ENCODE data around the gene ATP5F1C. TPM values are rescaled to one million over a fixed set of nuclear protein-coding genes. Genes with fewer than 3 reads are reported as not detected.
"Not testable (repeated sequence)": the region's sequence is repeated elsewhere in the genome, so short reads cannot be mapped to it uniquely, and the experiment has no call there.

The ATP5F1C gene
- total RNA-seq, 1 donor from 2014 or later = 804 TPM

- DNase-seq (ENCODE audit: missing footprints) (no peak), ATAC-seq (peak; percentile 6)
- intact Hi-C loops (cut with DNase I) = loop anchor here (2.0 kb wide), 1 partner anchor 30 kb away; the partner anchor contains the start of gene TAF3
These were observed 786 bp downstream of the ATP5F1C start for GRCh38 chr10:7788639-7789286.

GRCh38 chr10:7789390-7789789 lies 1.4 kb downstream of the ATP5F1C start:
- ATAC-seq (peak; percentile 39), DNase-seq (ENCODE audit: missing footprints) (no peak)
- intact Hi-C loops (cut with DNase I) = loop anchor here (2.0 kb wide), 1 partner anchor 29 kb away; the partner anchor contains the start of gene TAF3

GRCh38 chr10:7792541-7792940 lies 4.6 kb downstream of the ATP5F1C start:
- intact Hi-C loops (cut with DNase I) = no loop called here
- ATAC-seq (no peak), DNase-seq (ENCODE audit: missing footprints) (no peak)

- intact Hi-C loops (cut with DNase I) = no loop called here
- no peak for DNase-seq (ENCODE audit: missing footprints)
- no peak for ATAC-seq
These were observed 6.5 kb downstream of the ATP5F1C start for GRCh38 chr10:7794251-7795026.

GRCh38 chr10:7795605-7796004 lies 7.6 kb downstream of the ATP5F1C start:
- no peak for DNase-seq (ENCODE audit: missing footprints)
- intact Hi-C loops (cut with DNase I) = no loop called here
- peak; percentile 89 for ATAC-seq

- intact Hi-C loops (cut with DNase I) = no loop called here
- DNase-seq (ENCODE audit: missing footprints) (no peak), ATAC-seq (peak; percentile 54)
These were observed 9.6 kb downstream of the ATP5F1C start for GRCh38 chr10:7797582-7797981.

GRCh38 chr10:7802606-7803005 lies 14.6 kb downstream of the ATP5F1C start:
- intact Hi-C loops (cut with DNase I) = no loop called here
- DNase-seq (ENCODE audit: missing footprints) (no peak), ATAC-seq (no peak)

- no peak for ATAC-seq
- intact Hi-C loops (cut with DNase I) = no loop called here
These were observed 16.2 kb downstream of the ATP5F1C start for GRCh38 chr10:7804216-7804615.

GRCh38 chr10:7804741-7805140 lies 16.8 kb downstream of the ATP5F1C start:
- DNase-seq (ENCODE audit: missing footprints) (no peak), ATAC-seq (no peak)
- intact Hi-C loops (cut with DNase I) = no loop called here

More at GRCh38 chr10:7804216-7804615, 16.2 kb downstream of the ATP5F1C start:
- no peak for DNase-seq (ENCODE audit: missing footprints)

- ATAC-seq (no peak), DNase-seq (ENCODE audit: missing footprints) (no peak)
- intact Hi-C loops (cut with DNase I) = no loop called here
These were observed 20.8 kb downstream of the ATP5F1C start for GRCh38 chr10:7808686-7809267.

GRCh38 chr10:7810443-7810842 lies 22.5 kb downstream of the ATP5F1C start:
- ATAC-seq (no peak), DNase-seq (ENCODE audit: missing footprints) (no peak)
- intact Hi-C loops (cut with DNase I) = no loop called here

- DNase-seq (ENCODE audit: missing footprints) (no peak), ATAC-seq (no peak)
- intact Hi-C loops (cut with DNase I) = no loop called here
These were observed 23.0 kb downstream of the ATP5F1C start for GRCh38 chr10:7811000-7811399.

GRCh38 chr10:7811743-7812142 lies 23.8 kb downstream of the ATP5F1C start:
- ATAC-seq; DNase-seq (ENCODE audit: missing footprints); intact Hi-C loops (cut with DNase I): not testable (repeated sequence)

GRCh38 chr10:7813481-7813880 lies 25.5 kb downstream of the ATP5F1C start:
- no peak for DNase-seq (ENCODE audit: missing footprints)
- ATAC-seq = no peak
- intact Hi-C loops (cut with DNase I) = no loop called here

- intact Hi-C loops (cut with DNase I) = no loop called here
These were observed 29.6 kb downstream of the ATP5F1C start for GRCh38 chr10:7817576-7817975.

GRCh38 chr10:7817984-7818294 lies 30.0 kb downstream of the ATP5F1C start:
- intact Hi-C loops (cut with DNase I) = loop anchor here (2.0 kb wide), 1 partner anchor 29 kb away; the partner anchor contains the start of gene ATP5F1C
- ATAC-seq (peak; percentile 11), DNase-seq (ENCODE audit: missing footprints) (no peak)

More at GRCh38 chr10:7817576-7817975, 29.6 kb downstream of the ATP5F1C start:
- ATAC-seq (no peak), DNase-seq (ENCODE audit: missing footprints) (no peak)

GRCh38 chr10:7818295-7819120 lies 30.5 kb downstream of the ATP5F1C start, which contains the start of gene TAF3:
Gene TAF3, plus strand, starts transcription at chr10:7818505. Its CDS starts 205 bp downstream, at chr10:7818710.
- ATAC-seq (peak; percentile 93), DNase-seq (ENCODE audit: missing footprints) (peak; percentile 97)
- intact Hi-C loops (cut with DNase I) = loop anchor here (2.0 kb wide), 1 partner anchor 30 kb away; the partner anchor contains the start of gene ATP5F1C

- DNase-seq (ENCODE audit: missing footprints) = no peak
- intact Hi-C loops (cut with DNase I) = loop anchor here (2.0 kb wide), 1 partner anchor 30 kb away; the partner anchor contains the start of gene ATP5F1C
- ATAC-seq = peak; percentile 45
These were observed 31.1 kb downstream of the ATP5F1C start for GRCh38 chr10:7819121-7819460.

- ATAC-seq = no peak
- no peak for DNase-seq (ENCODE audit: missing footprints)
- intact Hi-C loops (cut with DNase I) = no loop called here
These were observed 36.3 kb downstream of the ATP5F1C start for GRCh38 chr10:7824251-7824650.
